Astrocyte of the cerebellum (primary cell): Measurements from ENCODE around the gene CDK14.

Experiments
- DNase-seq: peaks from one replicate; pipeline ENCODE4 v3.0.0-alpha.2; 2011; ENCODE audit warnings: low read depth
- H3K4me3 ChIP-seq: 2 replicates; pipeline ENCODE4 v1.5.1; 2011; ENCODE audit warnings: mild to moderate bottlenecking, low read depth, low read length, moderate library complexity
- in situ Hi-C: cut with HindIII; loops from 2 replicates; pipeline ENCODE4 v1.10.0; 2017; ENCODE audit warnings: low sequenced_read_pairs
- TF ChIP-seq, protein P1 (sequence below): IDR thresholded peaks from 2 replicates; pipeline ENCODE4 v1.5.1; 2012; ENCODE audit warnings: low read length, low read depth, moderate library complexity, mild to moderate bottlenecking; ENCODE audit errors: missing control alignments

CDK14 gene

GRCh38 chr7:90839316-90839715 lies 243.2 kb downstream of the CDK14 start:
- no peak for DNase-seq
- H3K4me3 ChIP-seq = no peak overlapping the region
- in situ Hi-C loops = no loop called here
- TF ChIP-seq, protein P1, sequence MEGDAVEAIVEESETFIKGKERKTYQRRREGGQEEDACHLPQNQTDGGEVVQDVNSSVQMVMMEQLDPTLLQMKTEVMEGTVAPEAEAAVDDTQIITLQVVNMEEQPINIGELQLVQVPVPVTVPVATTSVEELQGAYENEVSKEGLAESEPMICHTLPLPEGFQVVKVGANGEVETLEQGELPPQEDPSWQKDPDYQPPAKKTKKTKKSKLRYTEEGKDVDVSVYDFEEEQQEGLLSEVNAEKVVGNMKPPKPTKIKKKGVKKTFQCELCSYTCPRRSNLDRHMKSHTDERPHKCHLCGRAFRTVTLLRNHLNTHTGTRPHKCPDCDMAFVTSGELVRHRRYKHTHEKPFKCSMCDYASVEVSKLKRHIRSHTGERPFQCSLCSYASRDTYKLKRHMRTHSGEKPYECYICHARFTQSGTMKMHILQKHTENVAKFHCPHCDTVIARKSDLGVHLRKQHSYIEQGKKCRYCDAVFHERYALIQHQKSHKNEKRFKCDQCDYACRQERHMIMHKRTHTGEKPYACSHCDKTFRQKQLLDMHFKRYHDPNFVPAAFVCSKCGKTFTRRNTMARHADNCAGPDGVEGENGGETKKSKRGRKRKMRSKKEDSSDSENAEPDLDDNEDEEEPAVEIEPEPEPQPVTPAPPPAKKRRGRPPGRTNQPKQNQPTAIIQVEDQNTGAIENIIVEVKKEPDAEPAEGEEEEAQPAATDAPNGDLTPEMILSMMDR = no peak

DNA sequence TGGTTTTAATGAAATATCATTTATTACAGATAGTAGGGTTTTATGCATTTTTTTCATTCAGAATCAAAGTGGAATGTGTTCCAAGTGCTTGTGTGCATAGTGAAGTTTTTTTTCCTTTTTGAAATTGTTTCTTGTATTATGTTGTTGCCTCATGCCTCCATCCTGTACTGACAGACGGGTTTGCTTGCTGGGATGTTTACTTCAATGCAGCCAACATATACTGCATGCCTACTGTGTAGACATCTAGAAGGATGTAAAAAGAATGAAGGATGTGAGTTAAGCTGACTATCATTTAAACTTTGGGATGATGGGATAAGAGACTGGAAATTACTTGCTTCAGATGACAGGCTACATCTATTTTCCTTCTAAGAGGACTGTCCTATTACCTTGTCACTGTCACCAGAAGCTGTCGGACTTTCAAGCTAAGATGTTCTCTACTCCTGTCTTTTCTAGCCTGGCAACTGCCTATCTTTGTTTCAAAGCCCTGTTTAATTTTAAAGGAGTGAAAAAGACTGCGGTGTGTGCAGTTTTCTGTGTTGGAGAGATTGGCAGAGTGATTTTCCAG lies 243.7 kb downstream of the CDK14 start:
- no peak for DNase-seq
- TF ChIP-seq, protein P1 = no peak
- no peak overlapping the region for H3K4me3 ChIP-seq
- in situ Hi-C loops = no loop called here

DNA sequence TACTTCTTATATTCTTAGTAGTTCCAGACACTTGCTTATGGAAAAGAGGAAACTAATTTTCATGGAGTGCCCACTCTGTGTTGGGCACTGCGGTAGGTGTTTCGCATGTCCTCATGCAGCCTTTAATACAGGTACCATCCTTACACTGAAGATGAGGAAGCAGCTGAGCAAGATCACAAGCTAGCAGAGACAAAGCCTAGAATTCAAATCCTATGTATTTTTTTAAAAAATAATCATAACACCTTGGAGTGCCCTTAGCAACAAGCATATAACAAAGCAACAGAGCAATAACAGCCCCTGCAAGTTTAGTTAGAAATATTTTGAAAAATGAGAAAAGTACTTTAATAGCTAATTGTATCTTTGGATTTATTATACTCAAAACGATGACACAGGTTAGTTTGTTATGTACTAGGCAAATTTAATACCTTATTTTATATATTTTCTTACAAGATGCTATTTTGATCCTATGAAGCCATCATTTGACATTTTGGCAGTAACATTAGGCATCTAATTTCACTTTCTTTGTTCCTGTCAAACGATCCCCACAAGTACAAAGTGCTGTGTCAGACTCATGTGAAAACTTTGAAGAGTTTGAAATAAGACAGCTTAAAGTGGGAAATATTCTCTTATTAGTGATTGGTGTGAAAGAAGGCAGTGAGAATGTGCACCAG lies 245.8 kb downstream of the CDK14 start:
- in situ Hi-C loops = no loop called here
- DNase-seq = no peak
- H3K4me3 ChIP-seq = no peak overlapping the region
- TF ChIP-seq, protein P1 = no peak

DNA sequence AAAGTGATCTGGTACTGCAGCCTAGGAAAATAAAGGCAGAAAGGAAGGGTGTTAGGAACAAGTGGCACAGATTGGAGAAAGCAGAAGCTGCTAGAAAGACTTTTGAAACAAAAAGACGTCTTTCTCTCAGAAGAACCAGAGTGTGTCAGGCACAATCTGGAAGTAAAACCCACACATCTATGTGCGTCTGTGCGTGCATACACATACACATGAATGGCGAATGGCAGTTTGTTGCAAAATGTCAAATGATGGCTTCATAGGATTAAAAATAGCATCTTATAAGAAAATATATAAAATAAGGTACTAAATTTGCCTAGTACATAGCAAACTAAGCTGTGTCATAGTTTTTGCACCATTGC lies 246.3 kb downstream of the CDK14 start:
- TF ChIP-seq, protein P1 = no peak
- DNase-seq = no peak
- no peak overlapping the region for H3K4me3 ChIP-seq
- in situ Hi-C loops = no loop called here

DNA sequence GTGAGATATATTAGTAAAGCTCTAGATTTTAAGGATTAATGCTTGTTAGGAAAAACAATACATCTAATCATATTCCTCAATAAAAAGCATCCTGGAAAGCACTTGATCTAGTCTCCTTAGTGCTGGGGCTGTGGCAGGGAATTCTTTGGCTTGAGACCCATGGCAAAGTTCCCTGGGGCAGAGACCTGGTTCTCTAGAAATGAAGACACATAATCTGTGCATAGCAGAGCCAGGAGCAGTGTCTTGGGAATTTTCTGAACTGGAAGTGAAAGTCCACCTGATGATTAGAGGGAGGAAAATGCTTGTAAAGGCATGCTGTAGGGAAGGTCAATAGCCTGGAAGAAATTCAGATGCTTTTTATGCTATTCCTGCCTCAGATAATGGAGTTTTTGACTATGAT lies 247.4 kb downstream of the CDK14 start:
- TF ChIP-seq, protein P1 = no peak
- no peak overlapping the region for H3K4me3 ChIP-seq
- in situ Hi-C loops = no loop called here
- no peak for DNase-seq

DNA sequence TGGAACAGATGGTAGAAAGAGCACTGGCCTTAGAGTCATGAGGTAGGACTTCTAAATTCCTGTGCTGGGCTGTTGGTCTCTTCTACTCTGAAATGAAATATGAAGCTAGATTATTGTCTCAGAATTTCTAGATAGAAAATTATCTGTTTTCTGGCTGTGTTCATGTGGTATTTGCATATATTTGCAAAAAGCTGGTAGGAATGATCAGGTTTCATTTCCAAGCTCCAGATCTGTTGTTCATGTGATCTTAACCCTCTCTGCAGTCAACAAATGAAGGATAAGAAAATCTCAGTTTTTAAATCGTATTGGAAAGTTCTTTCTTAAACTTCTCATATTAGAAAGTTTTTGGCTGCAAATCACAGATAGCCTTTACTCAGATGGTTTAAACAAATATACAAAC lies 248.3 kb downstream of the CDK14 start:
- TF ChIP-seq, protein P1 = no peak
- in situ Hi-C loops = no loop called here
- no peak for DNase-seq
- no peak overlapping the region for H3K4me3 ChIP-seq

DNA sequence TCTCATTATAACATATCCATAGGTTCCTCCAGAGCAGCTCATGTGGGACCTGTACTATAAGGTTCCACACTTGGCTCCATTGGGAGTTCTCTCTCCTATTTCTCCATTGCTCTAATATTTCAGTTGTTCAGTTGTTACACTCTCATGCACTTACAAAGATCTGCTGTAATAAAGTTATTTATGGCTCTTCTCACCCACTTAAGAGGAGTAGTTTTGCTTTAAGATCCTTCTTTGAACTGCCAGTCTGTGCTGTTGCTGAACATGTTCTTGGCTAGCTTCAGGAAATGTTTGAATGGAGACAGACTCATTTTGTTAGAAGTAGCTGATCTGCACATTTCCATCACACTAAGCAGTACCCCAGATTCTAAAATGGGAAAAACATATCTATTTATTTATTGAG lies 250.1 kb downstream of the CDK14 start:
- no peak for DNase-seq
- TF ChIP-seq, protein P1 = no peak
- in situ Hi-C loops = no loop called here
- no peak overlapping the region for H3K4me3 ChIP-seq
